HEK293 (cell line): ENCODE results near the gene ZNF771.

ENCODE experiments used
- FEZF1 ChIP-seq: fragments of 450-650 bp; formaldehyde crosslinking; IDR thresholded peaks from 2 replicates; pipeline ENCODE4 v1.5.1; 2016; ENCODE audit warnings: missing biosample characterization, missing genetic modification characterization
- GLI4 ChIP-seq: fragments of 450-650 bp; formaldehyde crosslinking; IDR thresholded peaks from 2 replicates; pipeline ENCODE4 v1.5.1; 2016; ENCODE audit warnings: missing biosample characterization, missing genetic modification characterization
- KLF8 ChIP-seq: fragments of 450-650 bp; formaldehyde crosslinking; IDR thresholded peaks from 2 replicates; pipeline ENCODE4 v1.5.1; 2016; ENCODE audit warnings: missing biosample characterization, missing genetic modification characterization
- OSR2 ChIP-seq: fragments of 450-650 bp; formaldehyde crosslinking; IDR thresholded peaks from 2 replicates; pipeline ENCODE4 v1.5.1; 2016; ENCODE audit warnings: missing biosample characterization, missing genetic modification characterization
- PATZ1 ChIP-seq: fragments of 450-650 bp; formaldehyde crosslinking; IDR thresholded peaks from 2 replicates; pipeline ENCODE4 v1.5.1; 2016; ENCODE audit warnings: missing biosample characterization, missing genetic modification characterization
- ZBTB17 ChIP-seq: fragments of 450-650 bp; formaldehyde crosslinking; IDR thresholded peaks from 2 replicates; pipeline ENCODE4 v1.5.1; 2016; ENCODE audit warnings: missing biosample characterization, missing genetic modification characterization
- ZBTB21 ChIP-seq: fragments of 450-650 bp; formaldehyde crosslinking; IDR thresholded peaks from 2 replicates; pipeline ENCODE4 v1.5.1; 2017; ENCODE audit warnings: missing biosample characterization, missing genetic modification characterization
- ZNF10 ChIP-seq: fragments of 450-650 bp; formaldehyde crosslinking; IDR thresholded peaks from 2 replicates; pipeline ENCODE4 v1.5.1; 2017; ENCODE audit warnings: missing biosample characterization, missing genetic modification characterization
- ZNF121 ChIP-seq: fragments of 450-650 bp; formaldehyde crosslinking; IDR thresholded peaks from 2 replicates; pipeline ENCODE4 v1.5.1; 2016; ENCODE audit warnings: missing biosample characterization, missing genetic modification characterization
- ZNF132 ChIP-seq: fragments of 450-650 bp; formaldehyde crosslinking; IDR thresholded peaks from 2 replicates; pipeline ENCODE4 v1.5.1; 2017; ENCODE audit warnings: missing biosample characterization, missing genetic modification characterization, borderline replicate concordance
- ZNF350 ChIP-seq: fragments of 450-650 bp; formaldehyde crosslinking; IDR thresholded peaks from 2 replicates; pipeline ENCODE4 v1.5.0; 2017; ENCODE audit warnings: missing biosample characterization, mild to moderate bottlenecking, missing genetic modification characterization
- ZNF354C ChIP-seq: fragments of 450-650 bp; formaldehyde crosslinking; IDR thresholded peaks from 2 replicates; pipeline ENCODE4 v1.5.1; 2016; ENCODE audit warnings: missing biosample characterization, missing genetic modification characterization, low read depth, borderline replicate concordance
- ZNF433 ChIP-seq: fragments of 450-650 bp; formaldehyde crosslinking; IDR thresholded peaks from 2 replicates; pipeline ENCODE4 v1.5.1; 2016; ENCODE audit warnings: missing biosample characterization, missing genetic modification characterization, low read depth
- ZNF488 ChIP-seq: fragments of 450-650 bp; formaldehyde crosslinking; IDR thresholded peaks from 2 replicates; pipeline ENCODE4 v1.5.1; 2016; ENCODE audit warnings: missing biosample characterization, missing genetic modification characterization
- ZNF518A ChIP-seq: fragments of 450-650 bp; formaldehyde crosslinking; conservative IDR thresholded peaks from 2 replicates; pipeline ENCODE4 v1.5.1; 2016; ENCODE audit warnings: low read depth, missing biosample characterization, missing genetic modification characterization
- ZNF610 ChIP-seq: fragments of 450-650 bp; formaldehyde crosslinking; IDR thresholded peaks from 2 replicates; pipeline ENCODE4 v1.5.1; 2016; ENCODE audit warnings: missing biosample characterization, missing genetic modification characterization, borderline replicate concordance
- ZNF629 ChIP-seq: fragments of 450-650 bp; formaldehyde crosslinking; IDR thresholded peaks from 2 replicates; pipeline ENCODE4 v1.5.1; 2017; ENCODE audit warnings: missing biosample characterization, missing genetic modification characterization
- ZSCAN23 ChIP-seq: fragments of 450-650 bp; formaldehyde crosslinking; IDR thresholded peaks from 2 replicates; pipeline ENCODE4 v1.5.1; 2016; ENCODE audit warnings: missing biosample characterization, missing genetic modification characterization
- TF ChIP-seq, protein P1 (sequence below): fragments of 450-650 bp; formaldehyde crosslinking; IDR thresholded peaks from 2 replicates; pipeline ENCODE4 v1.5.1; 2016; ENCODE audit warnings: missing biosample characterization, missing genetic modification characterization
- TF ChIP-seq, protein P2 (sequence below): fragments of 450-650 bp; formaldehyde crosslinking; optimal IDR thresholded peaks from 2 replicates; pipeline ENCODE3; 2016; ENCODE audit warnings: missing biosample characterization, mild to moderate bottlenecking, missing genetic modification characterization
- TF ChIP-seq, protein P3 (sequence below): fragments of 450-650 bp; formaldehyde crosslinking; conservative IDR thresholded peaks from 2 replicates; pipeline ENCODE4 v1.5.1; 2016; ENCODE audit warnings: low read depth, missing biosample characterization, missing genetic modification characterization

Gene ZNF771

GRCh38 chr16:30377812-30378235, 29.6 kb upstream of the ZNF771 start (continued):
- TF ChIP-seq ZNF518A (tag by site-specific recombination), result no peak
- TF ChIP-seq ZNF610 (tag by site-specific recombination), result peak; percentile 18; the same call in 1 of the 2 replicates
- TF ChIP-seq ZBTB21, result peak; percentile 65
- 0 out of 2 replicates have a peak, but pooled peaks have one; percentile 38 for TF ChIP-seq PATZ1 (tag by site-specific recombination)
- no peak for TF ChIP-seq ZNF10 (tag by site-specific recombination)
- TF ChIP-seq OSR2 (tag by site-specific recombination), result peak; percentile 87
- TF ChIP-seq ZNF132 (tag by site-specific recombination), result no peak
- no peak for TF ChIP-seq ZNF350 (tag by site-specific recombination)
- peak; percentile 29; the same call in 1 of the 2 replicates for TF ChIP-seq KLF8
- peak; percentile 38; the same call in 1 of the 2 replicates for TF ChIP-seq ZSCAN23 (tag by site-specific recombination)
- TF ChIP-seq, protein P1, sequence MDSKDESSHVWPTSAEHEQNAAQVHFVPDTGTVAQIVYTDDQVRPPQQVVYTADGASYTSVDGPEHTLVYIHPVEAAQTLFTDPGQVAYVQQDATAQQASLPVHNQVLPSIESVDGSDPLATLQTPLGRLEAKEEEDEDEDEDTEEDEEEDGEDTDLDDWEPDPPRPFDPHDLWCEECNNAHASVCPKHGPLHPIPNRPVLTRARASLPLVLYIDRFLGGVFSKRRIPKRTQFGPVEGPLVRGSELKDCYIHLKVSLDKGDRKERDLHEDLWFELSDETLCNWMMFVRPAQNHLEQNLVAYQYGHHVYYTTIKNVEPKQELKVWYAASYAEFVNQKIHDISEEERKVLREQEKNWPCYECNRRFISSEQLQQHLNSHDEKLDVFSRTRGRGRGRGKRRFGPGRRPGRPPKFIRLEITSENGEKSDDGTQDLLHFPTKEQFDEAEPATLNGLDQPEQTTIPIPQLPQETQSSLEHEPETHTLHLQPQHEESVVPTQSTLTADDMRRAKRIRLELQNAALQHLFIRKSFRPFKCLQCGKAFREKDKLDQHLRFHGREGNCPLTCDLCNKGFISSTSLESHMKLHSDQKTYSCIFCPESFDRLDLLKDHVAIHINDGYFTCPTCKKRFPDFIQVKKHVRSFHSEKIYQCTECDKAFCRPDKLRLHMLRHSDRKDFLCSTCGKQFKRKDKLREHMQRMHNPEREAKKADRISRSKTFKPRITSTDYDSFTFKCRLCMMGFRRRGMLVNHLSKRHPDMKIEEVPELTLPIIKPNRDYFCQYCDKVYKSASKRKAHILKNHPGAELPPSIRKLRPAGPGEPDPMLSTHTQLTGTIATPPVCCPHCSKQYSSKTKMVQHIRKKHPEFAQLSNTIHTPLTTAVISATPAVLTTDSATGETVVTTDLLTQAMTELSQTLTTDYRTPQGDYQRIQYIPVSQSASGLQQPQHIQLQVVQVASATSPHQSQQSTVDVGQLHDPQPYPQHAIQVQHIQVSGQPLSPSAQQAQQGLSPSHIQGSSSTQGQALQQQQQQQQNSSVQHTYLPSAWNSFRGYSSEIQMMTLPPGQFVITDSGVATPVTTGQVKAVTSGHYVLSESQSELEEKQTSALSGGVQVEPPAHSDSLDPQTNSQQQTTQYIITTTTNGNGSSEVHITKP (tag by site-specific recombination), result peak; percentile 95
- peak; percentile 86 for TF ChIP-seq ZNF629 (tag by site-specific recombination)
- no peak for TF ChIP-seq ZNF488
- no peak for TF ChIP-seq ZNF433
- TF ChIP-seq GLI4 (tag by site-specific recombination), result no peak
- TF ChIP-seq, protein P2, sequence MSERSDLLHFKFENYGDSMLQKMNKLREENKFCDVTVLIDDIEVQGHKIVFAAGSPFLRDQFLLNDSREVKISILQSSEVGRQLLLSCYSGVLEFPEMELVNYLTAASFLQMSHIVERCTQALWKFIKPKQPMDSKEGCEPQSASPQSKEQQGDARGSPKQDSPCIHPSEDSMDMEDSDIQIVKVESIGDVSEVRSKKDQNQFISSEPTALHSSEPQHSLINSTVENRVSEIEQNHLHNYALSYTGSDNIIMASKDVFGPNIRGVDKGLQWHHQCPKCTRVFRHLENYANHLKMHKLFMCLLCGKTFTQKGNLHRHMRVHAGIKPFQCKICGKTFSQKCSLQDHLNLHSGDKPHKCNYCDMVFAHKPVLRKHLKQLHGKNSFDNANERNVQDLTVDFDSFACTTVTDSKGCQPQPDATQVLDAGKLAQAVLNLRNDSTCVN (tag by site-specific recombination), result peak; percentile 59
- TF ChIP-seq, protein P3, sequence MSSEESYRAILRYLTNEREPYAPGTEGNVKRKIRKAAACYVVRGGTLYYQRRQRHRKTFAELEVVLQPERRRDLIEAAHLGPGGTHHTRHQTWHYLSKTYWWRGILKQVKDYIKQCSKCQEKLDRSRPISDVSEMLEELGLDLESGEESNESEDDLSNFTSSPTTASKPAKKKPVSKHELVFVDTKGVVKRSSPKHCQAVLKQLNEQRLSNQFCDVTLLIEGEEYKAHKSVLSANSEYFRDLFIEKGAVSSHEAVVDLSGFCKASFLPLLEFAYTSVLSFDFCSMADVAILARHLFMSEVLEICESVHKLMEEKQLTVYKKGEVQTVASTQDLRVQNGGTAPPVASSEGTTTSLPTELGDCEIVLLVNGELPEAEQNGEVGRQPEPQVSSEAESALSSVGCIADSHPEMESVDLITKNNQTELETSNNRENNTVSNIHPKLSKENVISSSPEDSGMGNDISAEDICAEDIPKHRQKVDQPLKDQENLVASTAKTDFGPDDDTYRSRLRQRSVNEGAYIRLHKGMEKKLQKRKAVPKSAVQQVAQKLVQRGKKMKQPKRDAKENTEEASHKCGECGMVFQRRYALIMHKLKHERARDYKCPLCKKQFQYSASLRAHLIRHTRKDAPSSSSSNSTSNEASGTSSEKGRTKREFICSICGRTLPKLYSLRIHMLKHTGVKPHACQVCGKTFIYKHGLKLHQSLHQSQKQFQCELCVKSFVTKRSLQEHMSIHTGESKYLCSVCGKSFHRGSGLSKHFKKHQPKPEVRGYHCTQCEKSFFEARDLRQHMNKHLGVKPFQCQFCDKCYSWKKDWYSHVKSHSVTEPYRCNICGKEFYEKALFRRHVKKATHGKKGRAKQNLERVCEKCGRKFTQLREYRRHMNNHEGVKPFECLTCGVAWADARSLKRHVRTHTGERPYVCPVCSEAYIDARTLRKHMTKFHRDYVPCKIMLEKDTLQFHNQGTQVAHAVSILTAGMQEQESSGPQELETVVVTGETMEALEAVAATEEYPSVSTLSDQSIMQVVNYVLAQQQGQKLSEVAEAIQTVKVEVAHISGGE, result 0 out of 2 replicates have a peak, but pooled peaks have one; percentile 24
- no peak for TF ChIP-seq ZNF354C (tag by site-specific recombination)
- TF ChIP-seq FEZF1, result no peak; the same call in 1 of the 2 replicates
- TF ChIP-seq ZBTB17 (tag by site-specific recombination), result no peak
- no peak; the same call in 1 of the 2 replicates for TF ChIP-seq ZNF121 (tag by site-specific recombination)
